Sigmoid colon (tissue), 7 donors: ENCODE results near the gene TIAM1. TPM values are rescaled to one million over a fixed set of nuclear protein-coding genes. Genes with fewer than 3 reads are reported as not detected.

Experiments
- DNase-seq: peaks from one replicate; pipeline ENCODE4 v3.0.0-alpha.2; 2019
- H3K27ac ChIP-seq, 4 donors: fragments of 200-600 bp; sonication (generic); one replicate each; pipeline ENCODE4 v1.5.1; 2016 to 2019; ENCODE audit warnings: mild to moderate bottlenecking in 1 of 4
- H3K27me3 ChIP-seq, 3 donors: fragments of 200-600 bp; sonication (generic); one replicate each; pipeline ENCODE4 v1.5.1; 2019; ENCODE audit warnings: mild to moderate bottlenecking in 1 of 3
- H3K36me3 ChIP-seq, 4 donors: fragments of 200-600 bp; sonication (generic); one replicate each; pipeline ENCODE4 v1.5.1; 2016 to 2019
- H3K4me1 ChIP-seq, 4 donors: fragments of 200-600 bp; sonication (generic); one replicate each; pipeline ENCODE4 v1.5.1; 2017 to 2019
- H3K4me3 ChIP-seq, 4 donors: fragments of 200-600 bp; sonication (generic); one replicate each; pipeline ENCODE4 v1.5.1; 2017 to 2019; ENCODE audit warnings: mild to moderate bottlenecking in 2 of 4, moderate library complexity in 1 of 4
- H3K9me3 ChIP-seq, 4 donors: fragments of 200-600 bp in 3 of 4; sonication (generic) in 3 of 4; one replicate each; pipeline versions ENCODE4 v1.5.1 to v1.6.1; 2013 to 2019
- EP300 ChIP-seq, 4 donors: sonication (generic); formaldehyde crosslinking; IDR thresholded peaks; one replicate each; pipeline ENCODE4 v1.6.1; 2017; ENCODE audit warnings: antibody characterized with exemption in 4 of 4
- POLR2A ChIP-seq, 2 donors: fragments of 450-650 bp; IDR thresholded peaks; one replicate each; pipeline ENCODE4 v1.6.1; 2016; ENCODE audit warnings: antibody characterized with exemption in 2 of 2, mild to moderate bottlenecking in 2 of 2, moderate library complexity in 2 of 2
- POLR2AphosphoS5 ChIP-seq, 4 donors: sonication (generic); formaldehyde crosslinking; IDR thresholded peaks; one replicate each; pipeline ENCODE4 v1.6.1; 2017; ENCODE audit warnings: antibody characterized with exemption in 4 of 4
- WGBS, 2 donors: extraction: QIAGEN DNeasy Blood & Tissue Kit; methylation state at CpG; one replicate each; pipeline ENCODE4 v1.1.7; 2013; 5-methylcytosine and 5-hydroxymethylcytosine counted together
- intact Hi-C: fragments of 100-400 bp; cut with DNase I; formaldehyde crosslinking; loops from one replicate; pipeline ENCODE4 v1.15.1; 2023
- polyA plus RNA-seq, 3 donors: library from polyadenylated mRNA; stranded (reverse); fragments of 200-250 nt; gene quantifications; one replicate each; pipeline ENCODE4 v1.2.3, GENCODE V29; 2013
- total RNA-seq, 4 donors: library from RNA; depleted of rRNA; stranded (reverse); fragments of >200 nt; gene quantifications; one replicate each; pipeline ENCODE4 v1.1.0, GENCODE V29; 2016
- TF ChIP-seq, protein P1 (sequence below), 4 experiments: fragments of 450-650 bp in 3 of 4; fragments of 200-600 bp in 1 of 4; IDR thresholded peaks; one replicate each; pipeline ENCODE4 v1.5.1; 2016 to 2019; ENCODE audit warnings: antibody characterized with exemption in 4 of 4, mild to moderate bottlenecking in 3 of 4, moderate library complexity in 2 of 4
- donor health status: healthy with polysubstance abuse.
- donor health status: Bipolar disorder and iron deficiency.
- donor health status: healthy.

The TIAM1 gene
- total and polyA plus RNA-seq, 7 donors = 1.2 to 20.5 (median 8.6) TPM

DNA sequence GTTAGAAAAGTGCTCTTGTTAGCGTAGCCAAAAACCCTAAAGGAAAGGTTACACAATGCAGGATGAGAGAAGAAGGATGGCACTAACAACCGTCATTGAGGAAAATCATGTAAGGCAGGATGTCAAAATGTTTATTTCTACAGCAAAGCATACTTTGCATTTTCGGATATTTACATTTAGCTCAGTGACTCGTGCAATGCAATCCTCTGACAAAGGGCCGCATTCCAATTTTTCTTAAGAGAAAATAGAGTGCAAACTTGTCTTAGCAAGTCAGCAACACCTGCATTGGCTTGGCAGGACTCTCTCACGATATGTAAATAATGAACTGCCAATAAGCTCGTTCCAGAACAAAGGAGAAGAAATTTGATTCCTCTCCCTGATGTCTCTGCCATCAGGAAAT is 33.3 kb downstream of the TIAM1 start:
- 67 to 75% methylated on average over 7 of the region's 7 CpGs for WGBS, 2 donors
- Histone ChIP-seq H3K4me3 (no peak overlapping the region), H3K4me1 (no peaks in the 10 kb centered on the region), H3K9me3 (no peaks in the 10 kb centered on the region), H3K27ac (no peak overlapping the region), H3K36me3 (no peaks in the 10 kb centered on the region), H3K27me3 (no peaks in the 10 kb centered on the region)
- TF ChIP-seq, protein P1, sequence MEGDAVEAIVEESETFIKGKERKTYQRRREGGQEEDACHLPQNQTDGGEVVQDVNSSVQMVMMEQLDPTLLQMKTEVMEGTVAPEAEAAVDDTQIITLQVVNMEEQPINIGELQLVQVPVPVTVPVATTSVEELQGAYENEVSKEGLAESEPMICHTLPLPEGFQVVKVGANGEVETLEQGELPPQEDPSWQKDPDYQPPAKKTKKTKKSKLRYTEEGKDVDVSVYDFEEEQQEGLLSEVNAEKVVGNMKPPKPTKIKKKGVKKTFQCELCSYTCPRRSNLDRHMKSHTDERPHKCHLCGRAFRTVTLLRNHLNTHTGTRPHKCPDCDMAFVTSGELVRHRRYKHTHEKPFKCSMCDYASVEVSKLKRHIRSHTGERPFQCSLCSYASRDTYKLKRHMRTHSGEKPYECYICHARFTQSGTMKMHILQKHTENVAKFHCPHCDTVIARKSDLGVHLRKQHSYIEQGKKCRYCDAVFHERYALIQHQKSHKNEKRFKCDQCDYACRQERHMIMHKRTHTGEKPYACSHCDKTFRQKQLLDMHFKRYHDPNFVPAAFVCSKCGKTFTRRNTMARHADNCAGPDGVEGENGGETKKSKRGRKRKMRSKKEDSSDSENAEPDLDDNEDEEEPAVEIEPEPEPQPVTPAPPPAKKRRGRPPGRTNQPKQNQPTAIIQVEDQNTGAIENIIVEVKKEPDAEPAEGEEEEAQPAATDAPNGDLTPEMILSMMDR (IDR thresholded peaks at IDR 0.05) = no peak
- TF ChIP-seq POLR2AphosphoS5 (IDR thresholded peaks at IDR 0.05) = no peak
- no peak for TF ChIP-seq EP300 (IDR thresholded peaks at IDR 0.05)
- TF ChIP-seq POLR2A (IDR thresholded peaks at IDR 0.05) = no peak
- intact Hi-C loops = no loop called here
- no peak for DNase-seq

DNA sequence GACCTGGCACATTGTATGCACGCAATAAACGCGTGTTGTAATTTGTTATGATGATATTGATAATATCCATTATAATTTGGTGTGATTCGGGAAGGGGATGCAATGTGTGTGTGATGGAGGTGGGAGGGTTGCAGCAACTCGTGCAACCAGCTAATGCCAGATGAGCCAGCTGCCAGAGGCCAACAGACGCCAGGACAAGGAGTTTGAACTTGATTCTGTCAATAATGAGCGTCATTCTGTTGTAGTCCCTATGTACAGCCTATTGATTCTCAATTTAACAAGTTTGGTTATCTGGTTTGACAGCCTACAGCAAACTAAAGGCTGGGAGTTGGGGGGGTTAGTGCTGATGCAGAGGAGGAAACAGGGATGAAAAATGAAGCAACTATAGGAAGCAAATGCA is 35.5 kb downstream of the TIAM1 start:
- Histone ChIP-seq H3K9me3 (no peaks in the 10 kb centered on the region), H3K36me3 (no peaks in the 10 kb centered on the region), H3K4me1 (no peaks in the 10 kb centered on the region), H3K4me3 (no peak overlapping the region), H3K27me3 (no peaks in the 10 kb centered on the region), H3K27ac (no peak overlapping the region)
- no peak for DNase-seq
- intact Hi-C loops = no loop called here
- TF ChIP-seq POLR2AphosphoS5 (IDR thresholded peaks at IDR 0.05) (no peak), EP300 (IDR thresholded peaks at IDR 0.05) (no peak), POLR2A (IDR thresholded peaks at IDR 0.05) (no peak)
- TF ChIP-seq, protein P1 (IDR thresholded peaks at IDR 0.05) = no peak
- 89 to 91% methylated on average over 7 of the region's 7 CpGs for whole genome bisulfite sequencing, 2 donors

DNA sequence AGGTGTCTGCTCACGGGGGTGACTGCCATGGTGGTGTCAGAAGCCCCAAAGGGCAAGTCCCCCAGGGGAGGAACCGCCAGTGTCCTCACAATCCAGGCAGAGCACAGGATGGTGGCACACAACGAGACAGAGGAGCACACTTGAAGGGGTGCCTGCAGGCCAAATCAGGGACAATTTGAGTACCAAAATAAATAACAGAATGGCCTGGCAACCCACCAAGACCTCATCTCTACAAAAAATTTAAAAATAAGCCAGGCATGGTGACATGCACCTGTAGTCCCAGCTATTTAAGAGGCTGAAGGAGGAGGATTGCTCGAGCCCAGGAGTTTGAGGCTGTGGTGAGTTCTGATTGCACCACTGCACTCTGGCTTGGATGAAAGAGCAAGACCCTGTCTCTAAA is 38.2 kb downstream of the TIAM1 start:
- no peaks in the 10 kb centered on the region for H3K27me3 ChIP-seq
- TF ChIP-seq EP300 (IDR thresholded peaks at IDR 0.05) (no peak), POLR2A (IDR thresholded peaks at IDR 0.05) (no peak), POLR2AphosphoS5 (IDR thresholded peaks at IDR 0.05) (no peak)
- TF ChIP-seq, protein P1 (IDR thresholded peaks at IDR 0.05) = no peak
- H3K4me1 ChIP-seq = no peaks in the 10 kb centered on the region
- no peak for DNase-seq
- H3K4me3 ChIP-seq = no peak overlapping the region
- WGBS, 2 donors = 86 to 91% methylated on average over 4 of the region's 4 CpGs
- no peaks in the 10 kb centered on the region for H3K36me3 ChIP-seq
- no peaks in the 10 kb centered on the region for H3K9me3 ChIP-seq
- intact Hi-C loops = no loop called here
- no peak overlapping the region for H3K27ac ChIP-seq

DNA sequence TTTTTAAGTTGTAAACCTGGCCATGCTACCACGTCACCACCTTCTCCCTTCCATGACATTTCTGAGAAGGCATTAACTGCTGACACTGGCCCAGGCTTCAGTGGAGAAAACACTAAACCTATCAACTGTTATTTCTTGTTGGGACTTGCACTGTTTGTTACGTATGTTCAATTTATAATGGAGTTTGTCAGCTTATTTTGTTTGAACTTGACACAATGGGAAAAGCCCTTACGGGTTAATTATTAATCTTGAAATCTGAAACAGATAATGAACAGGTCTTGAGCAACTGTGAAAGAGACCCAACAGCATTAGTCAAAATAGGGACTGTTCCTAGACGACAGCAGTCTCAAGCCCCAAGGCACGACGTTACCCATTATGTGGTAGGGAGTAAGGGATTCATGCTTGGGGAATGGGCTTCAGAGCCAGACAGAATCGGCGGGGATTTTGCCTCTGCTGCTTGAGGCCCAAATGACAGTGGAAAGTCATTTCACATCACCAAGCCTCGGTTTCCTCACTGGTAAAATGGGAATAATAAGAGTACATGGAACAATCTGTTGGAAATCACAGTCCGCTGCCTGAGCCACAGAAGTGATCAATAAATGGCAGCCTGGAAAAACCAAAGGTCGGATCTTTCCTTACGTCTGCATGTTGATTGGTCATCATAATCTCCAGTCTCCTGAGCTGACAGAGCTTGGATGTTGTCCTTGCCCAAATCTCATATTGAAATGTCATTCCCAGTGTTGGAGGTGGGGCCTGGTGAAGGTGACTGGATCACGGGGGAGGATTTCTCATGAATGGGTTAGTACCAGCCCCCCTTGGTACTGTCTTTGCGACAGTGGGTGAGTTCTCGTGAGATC is 44.5 kb downstream of the TIAM1 start:
- Histone ChIP-seq H3K27me3 (no peaks in the 10 kb centered on the region), H3K4me3 (no peak overlapping the region), H3K4me1 (no peaks in the 10 kb centered on the region), H3K27ac (no peak overlapping the region), H3K36me3 (no peaks in the 10 kb centered on the region), H3K9me3 (no peaks in the 10 kb centered on the region)
- DNase-seq = no peak
- intact Hi-C loops = no loop called here
- TF ChIP-seq, protein P1 (IDR thresholded peaks at IDR 0.05) = no peak
- TF ChIP-seq EP300 (IDR thresholded peaks at IDR 0.05) = no peak
- TF ChIP-seq POLR2A (IDR thresholded peaks at IDR 0.05) = no peak
- TF ChIP-seq POLR2AphosphoS5 (IDR thresholded peaks at IDR 0.05) = no peak
- 74 to 86% methylated on average over 15 of the region's 15 CpGs for WGBS, 2 donors
